GM10266 (cell line): ENCODE measurements around the gene MTARC2.

Experiments
- DNase-seq: peaks from one replicate; pipeline ENCODE4 v3.0.0; 2012; ENCODE audit errors: extremely low spot score
- TF ChIP-seq, protein P1 (sequence below): IDR thresholded peaks from 2 replicates; pipeline ENCODE4 v1.5.1; 2012; ENCODE audit warnings: mild to moderate bottlenecking, low read depth; ENCODE audit not compliant: control insufficient read depth, insufficient read depth; ENCODE audit errors: missing control alignments

MTARC2 gene

DNA sequence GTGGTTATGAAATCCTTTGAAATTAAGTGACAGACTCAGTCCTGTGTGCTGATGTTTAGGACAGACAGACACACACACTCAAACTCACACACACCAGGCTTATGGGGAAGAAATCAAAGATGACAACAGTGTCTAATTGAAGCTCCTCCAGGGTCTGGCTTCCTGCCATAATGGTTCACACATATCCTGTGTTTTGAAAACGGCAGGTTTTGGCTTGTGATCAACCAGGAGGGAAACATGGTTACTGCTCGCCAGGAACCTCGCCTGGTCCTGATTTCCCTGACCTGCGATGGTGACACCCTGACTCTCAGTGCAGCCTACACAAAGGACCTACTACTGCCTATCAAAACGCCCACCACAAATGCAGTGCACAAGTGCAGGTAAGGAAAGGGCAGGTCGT lies 43.2 kb downstream of the MTARC2 start:
- TF ChIP-seq, protein P1, sequence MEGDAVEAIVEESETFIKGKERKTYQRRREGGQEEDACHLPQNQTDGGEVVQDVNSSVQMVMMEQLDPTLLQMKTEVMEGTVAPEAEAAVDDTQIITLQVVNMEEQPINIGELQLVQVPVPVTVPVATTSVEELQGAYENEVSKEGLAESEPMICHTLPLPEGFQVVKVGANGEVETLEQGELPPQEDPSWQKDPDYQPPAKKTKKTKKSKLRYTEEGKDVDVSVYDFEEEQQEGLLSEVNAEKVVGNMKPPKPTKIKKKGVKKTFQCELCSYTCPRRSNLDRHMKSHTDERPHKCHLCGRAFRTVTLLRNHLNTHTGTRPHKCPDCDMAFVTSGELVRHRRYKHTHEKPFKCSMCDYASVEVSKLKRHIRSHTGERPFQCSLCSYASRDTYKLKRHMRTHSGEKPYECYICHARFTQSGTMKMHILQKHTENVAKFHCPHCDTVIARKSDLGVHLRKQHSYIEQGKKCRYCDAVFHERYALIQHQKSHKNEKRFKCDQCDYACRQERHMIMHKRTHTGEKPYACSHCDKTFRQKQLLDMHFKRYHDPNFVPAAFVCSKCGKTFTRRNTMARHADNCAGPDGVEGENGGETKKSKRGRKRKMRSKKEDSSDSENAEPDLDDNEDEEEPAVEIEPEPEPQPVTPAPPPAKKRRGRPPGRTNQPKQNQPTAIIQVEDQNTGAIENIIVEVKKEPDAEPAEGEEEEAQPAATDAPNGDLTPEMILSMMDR = no peak
- DNase-seq = no peak

DNA sequence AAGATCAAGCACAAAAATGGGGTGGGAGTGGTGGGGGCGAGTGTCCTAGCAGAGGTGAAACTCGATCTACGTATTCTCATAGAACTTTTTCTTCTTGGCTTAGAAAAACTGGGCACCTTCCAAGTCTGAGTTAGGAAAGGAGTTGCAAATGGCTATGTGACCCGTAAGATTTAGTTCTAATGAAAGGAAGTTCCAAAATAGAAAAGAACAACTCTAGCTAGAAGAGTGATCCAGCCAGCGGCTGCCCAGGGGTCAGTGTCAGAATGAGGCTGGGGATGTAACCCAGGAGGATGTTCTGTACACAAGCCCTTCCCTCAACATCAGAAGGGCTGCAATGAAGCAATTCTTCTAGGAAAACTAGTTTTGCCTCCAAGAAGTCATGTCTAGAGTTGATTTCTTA lies 43.8 kb downstream of the MTARC2 start:
- DNase-seq = no peak
- TF ChIP-seq, protein P1 = no peak

DNA sequence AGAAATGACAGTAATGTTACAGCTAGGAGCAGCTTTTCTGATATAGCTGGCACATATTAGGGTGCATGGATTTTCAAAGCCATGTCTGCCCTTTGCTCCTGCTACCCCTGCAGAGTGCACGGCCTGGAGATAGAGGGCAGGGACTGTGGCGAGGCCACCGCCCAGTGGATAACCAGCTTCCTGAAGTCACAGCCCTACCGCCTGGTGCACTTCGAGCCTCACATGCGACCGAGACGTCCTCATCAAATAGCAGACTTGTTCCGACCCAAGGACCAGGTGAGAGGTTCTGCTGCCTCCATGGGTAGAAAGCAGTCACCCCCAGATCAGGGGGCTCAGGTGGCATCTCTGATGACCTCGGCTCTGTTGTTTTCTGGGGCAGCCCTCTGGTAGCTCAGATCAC lies 48.4 kb downstream of the MTARC2 start:
- no peak for DNase-seq
- TF ChIP-seq, protein P1 = no peak

DNA sequence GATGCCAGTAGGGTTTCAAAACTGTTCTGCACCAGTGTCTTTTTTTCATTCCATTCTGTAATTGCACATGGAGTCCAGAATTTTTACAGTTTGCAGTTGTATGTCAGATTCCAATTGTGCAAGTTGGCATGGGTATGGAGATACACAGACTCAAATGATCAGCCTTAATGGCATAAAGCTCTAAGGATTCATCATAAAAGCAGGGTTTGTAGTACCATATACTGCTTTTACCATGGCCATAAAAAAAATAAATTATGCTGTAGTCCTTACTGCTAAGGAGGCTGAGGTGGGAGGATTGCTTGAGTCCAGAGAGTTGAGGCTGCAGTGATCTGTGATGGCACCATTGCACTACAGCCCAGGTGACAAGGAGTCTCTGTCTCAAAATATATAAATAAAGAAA lies 48.9 kb downstream of the MTARC2 start:
- DNase-seq = no peak
- TF ChIP-seq, protein P1 = no peak

DNA sequence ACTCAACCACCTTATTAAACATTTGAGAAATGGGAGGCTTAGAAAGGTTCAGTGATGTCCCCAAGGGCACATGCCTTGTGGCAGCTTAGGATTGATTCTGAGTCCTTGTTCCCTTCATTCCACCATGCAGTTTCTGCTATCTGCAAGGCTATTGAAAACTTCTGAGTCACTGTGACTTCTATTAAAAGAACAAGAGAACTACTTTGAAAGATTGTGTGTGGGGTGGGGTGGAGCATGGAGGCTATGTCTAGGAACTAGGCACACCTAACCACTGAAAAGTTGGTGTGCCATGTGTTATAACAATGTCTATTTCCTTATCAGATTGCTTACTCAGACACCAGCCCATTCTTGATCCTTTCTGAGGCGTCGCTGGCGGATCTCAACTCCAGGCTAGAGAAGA lies 49.4 kb downstream of the MTARC2 start:
- DNase-seq = no peak
- TF ChIP-seq, protein P1 = no peak

DNA sequence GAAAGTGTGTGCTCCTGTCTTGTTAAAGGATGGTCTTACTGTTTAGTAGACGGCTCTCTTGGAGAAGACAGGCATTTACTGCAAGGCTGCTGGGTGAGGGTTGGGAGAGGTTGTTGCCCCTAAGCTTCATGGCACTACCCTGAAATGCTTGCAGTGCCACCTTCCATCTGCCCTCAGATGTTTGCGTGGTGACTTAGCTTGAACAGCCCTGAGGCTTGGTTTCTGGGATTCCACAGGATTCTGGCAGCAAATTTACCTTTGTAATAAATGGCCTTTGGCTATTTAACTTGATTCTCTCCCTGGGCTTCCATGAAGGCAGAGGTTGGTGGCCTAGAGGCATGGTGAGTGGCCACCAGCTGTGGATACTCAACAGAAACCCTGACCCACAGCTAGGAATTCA lies 50.2 kb downstream of the MTARC2 start:
- TF ChIP-seq, protein P1 = no peak
- DNase-seq = no peak

DNA sequence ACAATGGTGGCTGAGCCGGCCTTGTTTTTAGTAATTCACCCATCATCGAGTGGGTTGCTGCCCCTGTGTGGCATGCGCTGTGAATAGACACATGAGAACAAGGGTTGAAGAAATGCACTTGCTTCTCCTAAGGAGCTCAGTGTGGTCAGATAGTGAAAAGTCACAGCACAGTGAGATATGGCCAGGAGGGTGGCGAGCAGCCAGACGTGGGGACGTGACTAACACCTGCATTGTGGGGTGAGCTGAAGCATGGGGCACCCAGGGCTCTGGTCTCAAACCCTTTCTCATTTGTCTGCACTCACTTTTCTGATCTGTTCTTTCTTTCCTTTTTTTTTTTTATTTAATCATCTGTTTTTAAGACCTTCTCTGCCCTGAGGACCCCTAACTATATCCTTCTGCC lies 52.1 kb downstream of the MTARC2 start:
- TF ChIP-seq, protein P1 = no peak
- no peak for DNase-seq
